Kidney (tissue), 11 donors: Measurements from ENCODE around the gene SLC35E2B. TPM values are rescaled to one million over a fixed set of nuclear protein-coding genes. Genes with fewer than 3 reads are reported as not detected.
A peak's percentile ranks its signal among the peaks of the same experiment; 100 is the strongest.
"Not testable (repeated sequence)": the region's sequence is repeated elsewhere in the genome, so short reads cannot be mapped to it uniquely, and the experiment has no call there.

Experiments
- DNase-seq, 5 donors: peaks; one replicate each; pipeline ENCODE4 v3.0.0-alpha.2; 2013 to 2020
- FAIRE-seq: peaks from 2 replicates; lab custom pipeline; 2012; peaks lifted over from hg19 to GRCh38; lab: Jason Lieb, UNC
- H3K27ac ChIP-seq, 2 donors: one replicate each; pipeline ENCODE4 v1.7.0; 2013; ENCODE audit warnings: low read depth in 2 of 2, low read length in 2 of 2, inconsistent platforms in 1 of 2
- H3K27me3 ChIP-seq: one replicate; pipeline ENCODE4 v1.7.1; 2013; ENCODE audit warnings: low read length, inconsistent platforms; ENCODE audit not compliant: control insufficient read depth, insufficient read depth
- H3K36me3 ChIP-seq, 3 donors: one replicate each; pipeline versions ENCODE4 v1.7.0 to v1.7.1; 2013; ENCODE audit warnings: low read length in 3 of 3, control low read depth in 1 of 3, inconsistent platforms in 1 of 3; ENCODE audit not compliant: insufficient read depth in 3 of 3, control insufficient read depth in 2 of 3
- H3K4me1 ChIP-seq, 3 donors: one replicate each; pipeline versions ENCODE4 v1.7.0 to v1.7.1; 2013; ENCODE audit warnings: low read length in 3 of 3, inconsistent platforms in 1 of 3, low read depth in 1 of 3; ENCODE audit not compliant: control insufficient read depth in 2 of 3, insufficient read depth in 2 of 3
- H3K4me3 ChIP-seq, 3 donors: one replicate each; pipeline versions ENCODE4 v1.7.0 to v1.8.1; 2013; ENCODE audit warnings: low read length in 3 of 3, control low read depth in 1 of 3, inconsistent platforms in 1 of 3
- H3K9ac ChIP-seq, 3 donors: one replicate each; pipeline versions ENCODE4 v1.7.0 to v1.7.1; 2013; ENCODE audit warnings: low read length in 3 of 3, control low read depth in 1 of 3, inconsistent platforms in 1 of 3
- H3K9me3 ChIP-seq, 3 donors: one replicate each; pipeline versions ENCODE4 v1.7.0 to v1.7.1; 2013; ENCODE audit warnings: low read length in 3 of 3, control low read depth in 1 of 3, inconsistent platforms in 1 of 3; ENCODE audit not compliant: control insufficient read depth in 2 of 3, insufficient read depth in 1 of 3
- intact Hi-C: fragments of 100-400 bp; cut with DNase I; formaldehyde crosslinking; loops from one replicate; pipeline ENCODE4 v1.11.1; 2022
- polyA plus RNA-seq: library from polyadenylated mRNA; stranded (reverse); fragments of 350-450 nt; fragmentation: Illumina TruSeq; extraction: RNeasy Lipid Tissue Mini Kit (QIAGEN cat#74804); gene quantifications from one replicate; pipeline ENCODE4 v1.2.3, GENCODE V29; 2014; ENCODE audit warnings: low read depth, low replicate concordance; ENCODE audit not compliant: insufficient read depth
- total RNA-seq: library from RNA; stranded (reverse); fragmentation: NEBNext Ultra II Directional; extraction: Animal tissue kit (Norgen Biotek cat#: 25700); gene quantifications from one replicate; pipeline ENCODE4 v1.2.1, GENCODE V29; 2021
- donor health status: control.
- donor health status: control.
- donor health status: DM: yes; HTN: yes; CAD: no.
- donor health status: Normal renal cell carcinoma (clear cell type).

SLC35E2B gene
- total and polyA plus RNA-seq, 2 donors from 2014 or later = 11.3 to 50.2 TPM

DNA sequence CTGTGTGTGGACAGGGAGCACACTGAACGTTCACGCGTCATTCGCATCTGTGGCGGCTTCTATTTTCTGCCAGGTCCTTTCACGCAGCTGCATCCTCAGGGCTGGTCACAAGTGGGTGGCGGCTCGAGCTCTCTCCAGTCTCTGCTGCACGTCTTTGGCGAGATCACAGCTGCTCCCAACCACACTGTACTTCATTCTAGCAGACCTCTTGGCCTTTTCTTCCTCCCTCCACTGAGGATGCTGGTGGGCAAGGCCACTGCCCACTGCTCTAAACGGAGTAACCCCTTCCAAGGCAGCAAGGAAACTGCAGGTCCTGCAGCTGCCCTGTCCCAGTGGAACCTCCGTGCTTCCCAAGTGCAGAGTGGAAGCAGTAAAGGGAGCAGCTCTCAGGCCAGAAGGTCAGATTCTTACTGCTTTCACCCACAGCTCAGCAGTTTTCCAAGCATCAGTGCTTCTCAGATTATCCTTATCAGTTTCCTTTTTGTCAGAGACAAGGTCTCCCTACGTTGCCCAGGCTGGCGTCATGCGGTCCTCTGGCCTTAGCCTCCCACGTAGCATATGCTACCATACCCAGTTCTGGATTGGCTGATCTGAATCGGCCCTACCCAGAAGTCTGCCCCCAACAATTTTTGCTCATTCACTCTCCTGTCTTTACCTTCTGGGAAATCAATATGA is 44.9 kb downstream of the SLC35E2B start:
- H3K4me3 ChIP-seq, intact Hi-C loops, H3K9me3 ChIP-seq, H3K27me3 ChIP-seq, H3K27ac ChIP-seq, H3K9ac ChIP-seq, FAIRE-seq, H3K4me1 ChIP-seq: not testable (repeated sequence)
- H3K36me3 ChIP-seq = peaks cover 5 to 14% (median 11%) of the 10 kb centered on the region in 3 donors
- peak in 1 of 5 donors; percentile 18 for DNase-seq

DNA sequence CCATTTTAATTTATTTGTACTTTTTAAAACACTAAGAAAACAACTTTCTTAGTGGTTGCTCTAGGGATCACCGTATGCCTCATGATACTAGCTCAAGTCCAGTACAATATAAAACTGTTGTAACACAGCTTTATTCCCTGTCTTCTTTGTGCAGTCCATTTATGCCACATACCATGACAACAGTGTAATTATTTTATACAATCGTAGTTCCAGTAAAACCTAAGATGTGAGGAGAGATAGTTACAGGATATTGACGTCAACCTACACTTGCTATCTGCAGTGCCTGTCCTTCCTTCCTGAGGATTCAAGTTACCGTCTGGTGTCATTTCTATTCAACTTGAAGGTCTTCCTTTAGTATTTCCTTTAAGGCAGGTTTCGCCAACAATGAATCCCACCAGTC is 46.3 kb downstream of the SLC35E2B start:
- H3K9ac ChIP-seq, H3K4me1 ChIP-seq, DNase-seq, H3K36me3 ChIP-seq, intact Hi-C loops, H3K9me3 ChIP-seq, H3K4me3 ChIP-seq, H3K27me3 ChIP-seq, FAIRE-seq: not testable (repeated sequence)
- peak overlapping the region in 1 of 2 donors; percentile 1 for H3K27ac ChIP-seq

DNA sequence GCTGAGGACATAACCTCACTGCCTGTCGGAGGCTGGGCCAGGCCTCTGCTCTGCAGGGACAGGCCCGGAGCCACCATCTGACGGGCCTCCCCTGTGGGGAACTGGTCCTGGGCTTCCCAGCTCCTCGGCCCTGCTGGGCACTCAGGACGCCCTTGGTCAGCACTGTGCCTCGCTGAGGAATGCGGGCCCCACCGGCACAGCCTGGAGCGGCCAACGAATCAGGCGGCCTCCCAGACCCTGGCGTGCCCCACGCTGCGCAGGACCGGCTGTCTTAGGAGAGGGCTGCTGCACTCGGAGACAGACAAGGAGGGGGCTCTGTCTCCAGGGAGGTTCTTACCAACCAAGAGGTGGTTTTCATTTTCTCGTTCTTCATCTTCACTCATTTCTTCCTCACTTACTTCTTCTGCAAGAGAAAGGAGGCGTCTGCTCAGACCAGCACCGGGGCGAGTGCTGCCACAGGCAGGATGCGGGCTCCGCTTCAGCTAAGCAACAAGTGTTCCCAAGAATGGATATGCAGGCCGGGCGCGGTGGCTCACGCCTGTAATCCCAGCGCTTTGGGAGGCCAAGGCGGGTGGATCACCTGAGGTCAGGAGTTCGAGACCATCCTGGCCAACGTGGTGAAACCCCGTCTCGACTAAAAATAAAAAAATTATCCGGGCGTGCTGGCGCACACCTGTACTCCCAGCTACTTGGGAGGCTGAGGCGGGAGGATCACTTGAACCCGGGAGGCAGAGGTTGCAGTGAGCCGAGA is 51.7 kb downstream of the SLC35E2B start:
- FAIRE-seq, H3K27me3 ChIP-seq, H3K4me1 ChIP-seq, H3K9me3 ChIP-seq, H3K36me3 ChIP-seq, H3K27ac ChIP-seq, H3K4me3 ChIP-seq, H3K9ac ChIP-seq, intact Hi-C loops: not testable (repeated sequence)
- DNase-seq = peak in 1 of 5 donors; percentile 35

DNA sequence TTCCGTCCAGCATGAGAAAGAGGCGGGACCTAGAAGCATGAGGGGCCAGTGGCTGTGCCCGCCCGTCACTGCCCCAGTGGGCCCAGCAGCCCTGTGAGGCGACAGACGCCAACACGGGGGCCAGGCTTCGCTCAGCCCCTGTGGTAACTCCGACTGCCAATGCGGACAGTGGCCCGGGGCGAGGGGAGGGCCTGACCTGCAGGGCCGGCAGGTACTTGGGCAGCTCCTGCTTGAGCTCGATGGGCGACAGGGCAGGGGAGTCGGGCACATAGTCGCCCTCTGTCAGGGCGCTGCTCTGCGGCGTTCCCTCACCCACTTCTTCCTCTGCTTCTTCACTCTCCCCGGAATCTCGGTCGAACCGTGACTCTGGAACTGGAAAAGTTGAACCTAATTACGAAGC is 52.5 kb downstream of the SLC35E2B start:
- H3K27ac ChIP-seq, H3K4me3 ChIP-seq, H3K9ac ChIP-seq, H3K27me3 ChIP-seq, H3K9me3 ChIP-seq, intact Hi-C loops, FAIRE-seq, H3K36me3 ChIP-seq, H3K4me1 ChIP-seq: not testable (repeated sequence)
- DNase-seq = peak in 1 of 5 donors; percentile 22

DNA sequence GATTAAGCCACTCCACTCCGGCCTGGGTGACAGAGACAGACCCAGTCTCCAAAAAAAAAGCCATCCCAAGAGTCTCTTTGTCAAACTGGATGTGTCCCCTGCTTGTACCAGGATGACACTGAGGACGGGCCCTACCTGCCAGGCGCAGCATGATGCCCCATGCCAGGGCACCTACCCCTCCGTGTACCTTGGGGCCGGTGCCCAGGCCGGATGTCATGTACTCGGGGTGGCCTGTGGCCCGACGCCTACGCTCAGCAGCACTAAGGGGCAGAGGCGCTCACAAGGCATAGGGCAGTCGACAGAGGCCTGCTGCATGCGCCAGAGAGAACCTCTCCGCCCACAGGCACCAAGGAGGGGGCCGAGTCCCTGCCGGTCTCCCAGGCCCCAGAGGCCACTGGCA is 53.2 kb downstream of the SLC35E2B start:
- H3K9me3 ChIP-seq, H3K4me1 ChIP-seq, H3K4me3 ChIP-seq, H3K36me3 ChIP-seq, intact Hi-C loops, H3K27me3 ChIP-seq, FAIRE-seq, H3K27ac ChIP-seq, H3K9ac ChIP-seq: not testable (repeated sequence)
- DNase-seq = peak in 1 of 5 donors; percentile 26

- H3K4me1 ChIP-seq, H3K27me3 ChIP-seq, FAIRE-seq, H3K4me3 ChIP-seq, H3K9ac ChIP-seq, H3K36me3 ChIP-seq, intact Hi-C loops, H3K27ac ChIP-seq, H3K9me3 ChIP-seq: not testable (repeated sequence)
- DNase-seq = peak in 1 of 5 donors; percentile 22
Observed at GRCh38 chr1:1638528-1638927, 54.1 kb downstream of the SLC35E2B start.

DNA sequence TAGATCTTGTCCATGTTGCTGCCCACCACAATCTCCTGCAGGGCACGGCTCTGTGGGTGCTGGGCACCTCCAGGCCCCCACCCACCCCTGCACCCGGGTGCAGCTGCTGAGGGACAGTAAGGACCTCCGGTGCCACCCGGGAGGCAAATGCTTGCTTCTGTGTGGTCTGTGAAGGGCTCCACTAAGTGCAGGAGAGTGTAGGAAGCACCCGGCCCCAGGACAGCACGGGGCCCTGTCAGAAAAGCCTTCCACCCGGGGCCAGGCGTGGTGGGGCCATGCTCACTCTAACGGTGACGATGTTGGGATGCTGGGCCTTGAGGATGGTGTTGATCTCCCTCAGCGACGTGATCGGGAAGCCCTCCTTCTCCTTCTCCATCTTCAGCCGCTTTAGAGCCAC is 55.1 kb downstream of the SLC35E2B start:
- H3K9ac ChIP-seq, H3K36me3 ChIP-seq, H3K9me3 ChIP-seq, H3K4me1 ChIP-seq, H3K27me3 ChIP-seq, H3K27ac ChIP-seq, intact Hi-C loops, FAIRE-seq, H3K4me3 ChIP-seq: not testable (repeated sequence)
- peak in 1 of 5 donors; percentile 41 for DNase-seq
